Measurements from ENCODE around the gene ITM2A.
A peak's percentile ranks its signal among the peaks of the same experiment; 100 is the strongest.

Gene ITM2A

GRCh38 chrX:79415056-79415455 is 47.9 kb upstream of the ITM2A start:
- no peak overlapping the region for H3K27ac ChIP-seq (ENCODE audit: extremely low read depth, low read depth, low read length)
- no peak overlapping the region for H3K4me3 ChIP-seq (ENCODE audit: low read depth, low read length)
- no peak for TF ChIP-seq YY1 (tag by site-specific recombination; IDR thresholded peaks at IDR 0.05)
- no peak for TF ChIP-seq ZNF549 (tag by site-specific recombination; IDR thresholded peaks at IDR 0.05)
- no peak for TF ChIP-seq ZNF580 (tag by site-specific recombination; IDR thresholded peaks at IDR 0.05)
- TF ChIP-seq ZNF518A (tag by site-specific recombination; conservative IDR thresholded peaks at IDR 0.05; ENCODE audit: low read depth) = no peak
- TF ChIP-seq ZNF626 (tag by site-specific recombination; IDR thresholded peaks at IDR 0.05) = no peak
- no peak for TF ChIP-seq ZNF692 (tag by site-specific recombination; IDR thresholded peaks at IDR 0.05)
- no peak for TF ChIP-seq ZNF223 (tag by site-specific recombination; IDR thresholded peaks at IDR 0.05)
- no peak for TF ChIP-seq ZNF629 (tag by site-specific recombination; IDR thresholded peaks at IDR 0.05)
- TF ChIP-seq BCL11A (tag by site-specific recombination; IDR thresholded peaks at IDR 0.05; ENCODE audit: low read depth) = no peak
- no peak for TF ChIP-seq ZNF184 (tag by site-specific recombination; IDR thresholded peaks at IDR 0.05)
- no peak for TF ChIP-seq ZNF354C (tag by site-specific recombination; IDR thresholded peaks at IDR 0.05; ENCODE audit: borderline replicate concordance, low read depth)
- no peak for TF ChIP-seq ZEB2 (tag by site-specific recombination; IDR thresholded peaks at IDR 0.05)
- no peak for TF ChIP-seq ZFP37 (tag by site-specific recombination; IDR thresholded peaks at IDR 0.05)
- H3K9me3 ChIP-seq (ENCODE audit: control insufficient read depth, insufficient read depth, low read depth, low read length) = no peaks in the 10 kb centered on the region
- CTCF ChIA-PET = no interaction called here
- no peaks in the 10 kb centered on the region for H3K36me3 ChIP-seq (ENCODE audit: control insufficient read depth in 2 of 2, insufficient read depth in 1 of 2, low read length in 2 of 2)
- no peaks in the 10 kb centered on the region for H3K4me1 ChIP-seq (ENCODE audit: control insufficient read depth, insufficient read depth, low read length)
- POLR2A ChIA-PET = no interaction called here

- Histone ChIP-seq H3K4me3 (ENCODE audit: low read depth, low read length) (no peak overlapping the region), H3K4me1 (ENCODE audit: control insufficient read depth, insufficient read depth, low read length) (no peaks in the 10 kb centered on the region), H3K9me3 (ENCODE audit: control insufficient read depth, insufficient read depth, low read depth, low read length) (no peaks in the 10 kb centered on the region), H3K27ac (ENCODE audit: extremely low read depth, low read depth, low read length) (no peak overlapping the region), H3K36me3 (ENCODE audit: control insufficient read depth in 2 of 2, insufficient read depth in 1 of 2, low read length in 2 of 2) (no peaks in the 10 kb centered on the region)
- TF ChIP-seq ATF2 (tag by site-specific recombination; IDR thresholded peaks at IDR 0.05; ENCODE audit: low read depth) (peak; percentile 74), ZNF354C (tag by site-specific recombination; IDR thresholded peaks at IDR 0.05; ENCODE audit: borderline replicate concordance, low read depth) (no peak)
- POLR2A ChIA-PET = no interaction called here
- CTCF ChIA-PET = interaction anchor here (0.7 kb wide), 1 partner anchor 91 kb away, joined by 3 read pairs; no protein-coding TSS in a partner anchor
These were observed 46.8 kb upstream of the ITM2A start for GRCh38 chrX:79413963-79414362.
